ENCODE data around the gene C6orf47.
A peak's percentile ranks its signal among the peaks of the same experiment; 100 is the strongest.

Gene C6orf47

DNA sequence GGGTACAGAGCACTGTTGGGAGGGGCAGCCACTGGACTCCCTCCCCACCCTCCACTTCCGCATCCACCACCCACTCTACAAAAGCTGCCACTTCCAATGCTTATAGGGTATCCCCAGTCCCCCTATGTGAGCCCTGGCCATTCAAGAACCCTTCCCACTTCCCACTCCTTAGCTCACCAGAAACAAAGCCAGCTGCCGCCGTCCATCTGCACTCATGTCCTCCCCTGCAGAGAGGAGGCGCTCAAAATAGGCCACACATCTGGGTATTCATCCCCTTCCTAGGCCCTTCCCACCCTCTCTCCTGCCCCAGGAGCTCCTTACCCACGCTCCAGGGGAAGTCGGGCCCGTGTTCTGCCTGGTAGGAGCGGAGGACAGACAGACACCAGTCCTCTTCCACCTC is 26.7 kb upstream of the C6orf47 start:
- no peak for DNase-seq

DNA sequence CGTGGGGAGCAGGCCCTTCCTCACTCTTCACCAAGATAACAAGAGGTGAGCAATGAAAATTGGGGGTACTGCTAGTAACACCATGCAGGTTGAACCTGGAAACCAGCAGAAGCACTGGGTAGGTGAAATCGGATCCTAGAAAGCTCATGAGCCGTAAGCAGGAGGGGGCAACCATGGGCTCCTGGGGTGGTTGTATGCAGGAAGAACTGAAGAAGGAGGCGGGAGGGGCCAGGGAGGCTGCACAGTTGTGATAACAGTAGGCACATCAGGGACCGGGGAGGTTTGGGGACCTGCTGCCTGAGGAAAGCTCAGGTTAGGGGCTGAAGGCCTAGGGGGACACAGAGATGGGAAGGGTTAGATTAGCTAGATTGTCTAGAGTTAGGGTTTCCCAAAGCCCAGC is 25.9 kb upstream of the C6orf47 start:
- DNase-seq, result no peak

DNA sequence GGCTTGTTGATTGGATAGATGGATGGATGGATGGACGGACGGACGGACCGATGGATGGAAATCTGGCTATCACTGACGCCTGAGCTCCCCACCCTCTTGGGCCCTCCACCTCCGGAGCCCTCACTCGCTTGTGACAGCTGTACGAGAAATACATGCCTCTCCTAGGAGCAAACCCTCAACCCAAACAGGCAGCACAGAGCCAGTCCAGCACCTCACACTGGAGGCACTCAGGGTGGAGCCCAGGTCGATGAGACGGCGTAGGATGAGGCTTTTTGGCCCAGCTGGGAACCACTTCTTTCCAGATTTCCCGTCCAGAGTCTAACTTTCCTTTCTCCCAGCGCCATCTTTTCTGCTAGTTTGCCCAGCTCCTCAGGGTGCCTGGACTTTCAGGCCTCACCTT is 23.0 kb upstream of the C6orf47 start:
- DNase-seq, result no peak

DNA sequence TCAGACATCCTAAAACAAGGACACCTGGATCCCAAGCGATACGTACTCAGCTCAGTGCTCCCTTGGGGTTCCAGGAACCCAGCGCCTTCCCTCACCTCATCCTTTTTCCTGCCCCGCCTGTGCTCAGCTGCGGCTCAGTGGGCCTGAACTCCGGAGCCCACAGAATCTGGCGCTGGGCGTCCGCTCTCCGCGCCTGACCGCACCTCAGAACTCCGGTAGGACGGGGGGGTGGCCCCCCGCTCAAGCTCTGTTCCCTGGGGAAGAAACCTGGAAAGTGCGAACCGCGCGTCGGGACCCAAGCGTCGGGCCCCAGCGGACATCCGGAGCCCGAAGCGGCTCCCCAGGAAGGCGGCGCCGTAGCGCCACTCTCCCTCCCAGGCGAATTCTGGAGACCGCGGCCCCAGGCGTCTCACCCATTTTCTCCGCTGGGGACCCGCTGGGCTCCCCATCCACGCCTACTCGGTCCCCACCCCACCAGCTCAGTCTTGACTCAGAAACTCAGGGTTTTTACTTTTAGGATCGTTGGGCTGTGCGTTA is 20.6 kb upstream of the C6orf47 start:
- DNase-seq, result peak; percentile 68

DNA sequence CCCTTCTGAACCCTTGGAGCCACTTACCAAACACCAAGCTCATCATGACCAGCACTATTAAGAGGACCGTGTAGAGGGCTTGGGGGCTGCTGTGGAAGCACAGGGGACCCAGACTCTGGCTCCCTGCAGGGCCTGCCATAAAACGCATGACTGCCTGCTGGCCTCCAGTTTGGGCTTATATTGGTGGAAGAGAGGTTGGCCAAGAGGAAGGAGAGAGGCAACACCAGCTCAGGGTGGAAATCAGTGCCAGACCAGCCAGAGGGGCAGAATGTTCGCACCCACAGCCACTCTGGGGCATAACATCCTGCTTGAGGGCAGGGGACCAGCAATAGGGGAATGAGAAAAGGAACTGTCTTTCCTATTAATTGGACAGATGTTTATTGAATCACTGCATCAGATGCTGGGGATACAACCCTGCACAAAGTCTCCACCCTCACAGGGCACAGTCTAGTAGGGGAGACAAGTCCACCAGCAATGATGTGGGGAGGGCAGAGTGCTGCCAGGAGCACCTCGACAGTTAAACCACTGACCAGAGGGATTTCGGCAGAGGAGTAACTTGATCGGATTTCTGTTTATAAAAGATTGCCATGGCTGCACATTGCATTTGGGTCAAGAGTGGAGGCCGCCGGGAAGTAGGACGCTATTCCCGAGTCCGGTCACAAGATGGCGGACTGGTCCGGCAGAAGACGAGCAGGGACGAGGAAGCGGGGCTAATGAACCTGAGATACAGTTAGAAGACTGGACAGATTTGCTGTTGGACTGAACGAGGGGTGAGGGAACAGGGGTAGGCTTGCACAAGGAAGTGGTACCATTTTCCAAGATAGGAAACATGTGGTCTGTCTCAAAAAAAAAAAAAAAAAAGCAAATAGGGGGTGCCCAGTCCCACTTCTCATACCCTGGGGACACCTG is 19.9 kb upstream of the C6orf47 start, which contains the start of gene LY6G5C:
LY6G5C (minus strand) TSS at position 842 of the 909 bp plus-strand sequence; CDS start at position 148, 694 bp downstream.
- peak; percentile 95 for DNase-seq

DNA sequence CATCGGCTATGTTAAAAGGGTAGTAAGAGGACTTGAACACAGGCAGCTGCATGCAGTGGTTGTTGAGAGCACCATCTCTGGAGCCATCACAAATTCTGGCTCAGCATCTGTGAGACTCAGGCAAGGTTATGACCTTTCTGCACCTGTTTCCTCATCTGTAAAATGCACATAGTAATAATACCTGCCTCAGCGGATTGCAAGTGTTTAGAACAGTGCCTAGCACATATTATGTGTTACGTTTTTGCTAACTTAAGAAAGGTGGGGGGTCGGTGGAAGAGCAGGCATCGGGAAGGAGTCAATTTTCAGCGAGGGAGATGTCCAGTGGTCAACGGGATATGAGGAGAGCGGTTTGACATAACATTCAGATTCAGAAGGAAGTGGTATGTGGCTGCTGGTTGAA is 17.4 kb upstream of the C6orf47 start:
- DNase-seq, result no peak

DNA sequence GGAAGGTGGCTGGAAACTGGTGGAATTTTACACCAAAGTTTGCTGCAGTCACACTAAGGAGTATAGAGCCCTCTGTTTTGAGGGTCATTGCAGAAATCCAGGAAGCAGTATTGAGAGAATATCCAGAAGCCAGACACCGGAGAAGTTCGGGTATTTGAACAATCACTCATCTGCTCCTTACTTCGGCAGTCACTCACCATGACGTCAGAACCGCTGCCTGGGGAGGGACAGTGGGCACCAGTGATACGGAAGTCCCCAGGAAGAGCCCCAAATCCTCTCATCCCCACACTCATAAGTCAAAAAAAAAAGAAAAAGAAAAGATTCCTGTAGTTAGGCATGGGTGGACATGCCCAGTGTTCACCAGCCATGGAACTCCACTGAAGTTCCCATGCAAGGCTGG is 16.3 kb upstream of the C6orf47 start:
- DNase-seq, result no peak

DNA sequence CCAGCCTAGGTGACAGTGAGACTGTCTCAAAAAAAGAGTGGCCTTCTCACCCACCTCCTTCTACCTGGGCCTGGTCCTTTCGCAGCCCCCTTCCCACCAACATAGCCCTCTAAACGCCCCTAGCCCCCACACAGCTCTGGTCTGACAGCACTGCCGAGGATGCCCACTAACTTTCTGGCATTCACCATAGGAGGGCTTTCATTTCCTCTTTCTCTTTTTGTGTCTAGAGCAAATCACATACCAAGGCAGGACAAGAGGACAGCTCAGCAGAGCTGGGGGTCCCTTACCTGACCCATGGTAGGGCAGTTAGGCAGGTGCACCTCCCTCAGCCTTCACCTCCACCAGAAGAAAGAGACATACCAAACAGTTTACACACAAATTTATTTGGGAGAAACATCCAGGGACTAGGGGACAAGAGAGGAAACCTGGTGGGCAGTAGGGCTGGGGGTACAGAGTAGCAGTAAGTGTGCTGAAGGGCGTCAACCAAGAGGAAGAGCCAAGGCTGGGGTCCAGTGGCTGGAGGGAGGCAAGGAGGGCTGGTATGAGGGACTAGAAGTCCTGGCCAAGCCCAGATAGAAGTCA is 15.8 kb upstream of the C6orf47 start:
- no peak for DNase-seq

DNA sequence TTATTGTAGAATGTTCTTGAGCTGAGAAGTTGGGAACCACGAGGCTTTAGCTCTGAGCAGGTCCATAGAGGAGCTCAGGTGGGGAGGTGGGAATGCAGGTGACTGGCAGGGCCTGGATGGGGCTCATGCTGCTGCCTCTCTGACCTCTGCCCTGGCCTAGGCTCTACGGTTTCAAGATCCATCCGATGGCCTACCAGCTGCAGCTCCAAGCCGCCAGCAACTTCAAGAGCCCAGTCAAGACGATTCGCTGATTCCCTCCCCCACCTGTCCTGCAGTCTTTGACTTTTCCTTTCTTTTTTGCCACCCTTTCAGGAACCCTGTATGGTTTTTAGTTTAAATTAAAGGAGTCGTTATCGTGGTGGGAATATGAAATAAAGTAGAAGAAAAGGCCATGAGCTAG is 9.1 kb upstream of the C6orf47 start, which contains the start of gene LY6G5B:
LY6G5B (plus strand) TSS at position 301 of the 400 bp plus-strand sequence. CDS start 975 bp downstream, outside the sequence.
- DNase-seq, result no peak

DNA sequence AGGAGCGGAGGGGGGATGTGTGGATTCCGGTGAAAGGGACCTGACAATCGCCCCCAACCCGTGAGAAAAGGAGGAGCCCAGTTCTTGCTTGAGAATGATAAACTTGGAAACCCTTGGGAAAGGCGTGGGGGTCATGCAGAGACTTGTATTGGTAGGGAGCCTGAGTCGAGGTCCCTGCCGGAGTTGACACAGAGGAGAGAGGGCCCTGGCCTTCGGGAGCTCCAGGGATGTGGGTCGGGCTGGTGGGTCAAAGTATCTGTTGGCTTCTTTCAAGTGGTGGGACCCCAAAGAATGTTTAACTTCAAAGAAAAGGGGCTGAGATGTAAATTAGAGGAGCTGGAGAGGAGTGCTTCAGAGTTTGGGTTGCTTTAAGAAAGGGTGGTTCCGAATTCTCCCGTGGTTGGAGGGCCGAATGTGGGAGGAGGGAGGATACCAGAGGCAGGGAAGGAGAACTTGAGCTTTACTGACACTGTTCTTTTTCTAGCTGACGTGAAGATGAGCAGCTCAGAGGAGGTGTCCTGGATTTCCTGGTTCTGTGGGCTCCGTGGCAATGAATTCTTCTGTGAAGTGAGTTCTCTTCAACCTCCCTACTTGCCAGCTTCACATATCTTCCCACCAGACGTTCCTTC is 5.9 kb upstream of the C6orf47 start:
- DNase-seq, result no peak

DNA sequence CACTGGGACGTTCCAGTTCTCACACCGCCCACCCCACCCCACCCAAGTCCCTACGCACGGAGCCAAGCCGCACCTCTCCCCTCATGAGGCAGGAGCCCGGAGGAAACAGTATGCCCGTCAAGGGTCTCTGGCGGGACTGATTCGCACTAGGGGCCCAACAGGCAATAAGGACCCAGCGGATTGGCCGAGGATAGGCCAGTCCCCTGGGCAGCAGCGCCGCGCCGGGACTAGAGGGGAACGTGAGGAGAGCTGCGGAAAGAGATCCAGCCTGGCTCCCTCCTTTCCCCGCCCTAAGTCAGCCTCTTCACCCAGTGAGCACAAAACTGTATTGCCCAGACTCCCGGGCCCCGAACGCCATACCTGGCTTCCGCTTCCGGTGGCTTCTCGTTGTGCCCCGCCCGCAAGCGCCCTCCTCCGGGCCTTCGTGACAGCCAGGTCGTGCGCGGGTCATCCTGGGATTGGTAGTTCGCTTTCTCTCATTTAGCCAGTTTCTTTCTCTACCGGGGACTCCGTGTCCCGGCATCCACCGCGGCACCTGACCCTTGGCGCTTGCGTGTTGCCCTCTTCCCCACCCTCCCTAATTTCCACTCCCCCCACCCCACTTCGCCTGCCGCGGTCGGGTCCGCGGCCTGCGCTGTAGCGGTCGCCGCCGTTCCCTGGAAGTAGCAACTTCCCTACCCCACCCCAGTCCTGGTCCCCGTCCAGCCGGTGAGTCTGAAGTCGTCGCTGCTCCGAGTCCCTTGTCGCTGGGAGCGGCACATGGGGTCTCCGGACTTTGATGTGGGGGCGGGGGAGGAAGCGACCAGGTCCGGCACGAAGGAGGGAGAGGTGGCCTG is 5.1 kb upstream of the C6orf47 start, which contains the start of gene CSNK2B:
CSNK2B (plus strand) TSS at position 580 of the 836 bp plus-strand sequence. CDS start 752 bp downstream, outside the sequence.
- peak; percentile 99 for DNase-seq

DNA sequence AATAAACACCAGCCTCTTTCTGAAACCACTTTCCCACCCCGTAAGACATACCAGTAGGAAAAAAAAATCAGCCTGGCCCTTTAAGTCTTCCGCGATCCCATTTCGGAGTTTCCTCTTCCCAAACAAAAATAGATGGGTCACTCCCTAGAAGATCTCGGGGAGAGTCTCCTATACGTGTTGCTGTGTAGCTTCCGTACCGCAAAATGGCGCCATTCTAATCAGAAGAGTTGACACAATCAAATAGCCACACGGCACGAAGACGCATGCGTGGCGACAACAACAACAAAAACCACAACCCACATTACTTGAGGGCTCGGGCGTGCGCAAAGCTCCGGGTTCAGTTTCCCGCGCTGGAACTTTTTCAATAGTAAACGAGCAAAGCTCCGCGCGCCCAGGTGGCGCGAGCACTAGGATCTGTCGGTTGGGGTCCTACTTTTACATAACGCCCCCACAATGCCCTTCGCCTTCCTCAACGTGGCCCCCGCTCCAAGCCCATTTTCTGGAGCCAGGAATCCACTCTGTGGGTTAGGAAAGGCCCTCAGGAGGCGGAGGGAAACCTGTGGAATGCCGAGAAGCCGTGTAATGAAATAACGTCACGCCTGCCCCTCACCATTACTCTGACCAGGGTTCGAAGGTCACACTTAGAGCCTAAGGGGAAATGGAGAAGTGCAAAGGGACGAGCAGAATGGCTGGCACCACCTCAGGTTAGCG is 4.4 kb upstream of the C6orf47 start, which contains the start of gene GPANK1:
GPANK1 (minus strand) TSS at position 208 of the 711 bp plus-strand sequence. CDS start 519 bp downstream, outside the sequence.
- DNase-seq, result peak; percentile 91

DNA sequence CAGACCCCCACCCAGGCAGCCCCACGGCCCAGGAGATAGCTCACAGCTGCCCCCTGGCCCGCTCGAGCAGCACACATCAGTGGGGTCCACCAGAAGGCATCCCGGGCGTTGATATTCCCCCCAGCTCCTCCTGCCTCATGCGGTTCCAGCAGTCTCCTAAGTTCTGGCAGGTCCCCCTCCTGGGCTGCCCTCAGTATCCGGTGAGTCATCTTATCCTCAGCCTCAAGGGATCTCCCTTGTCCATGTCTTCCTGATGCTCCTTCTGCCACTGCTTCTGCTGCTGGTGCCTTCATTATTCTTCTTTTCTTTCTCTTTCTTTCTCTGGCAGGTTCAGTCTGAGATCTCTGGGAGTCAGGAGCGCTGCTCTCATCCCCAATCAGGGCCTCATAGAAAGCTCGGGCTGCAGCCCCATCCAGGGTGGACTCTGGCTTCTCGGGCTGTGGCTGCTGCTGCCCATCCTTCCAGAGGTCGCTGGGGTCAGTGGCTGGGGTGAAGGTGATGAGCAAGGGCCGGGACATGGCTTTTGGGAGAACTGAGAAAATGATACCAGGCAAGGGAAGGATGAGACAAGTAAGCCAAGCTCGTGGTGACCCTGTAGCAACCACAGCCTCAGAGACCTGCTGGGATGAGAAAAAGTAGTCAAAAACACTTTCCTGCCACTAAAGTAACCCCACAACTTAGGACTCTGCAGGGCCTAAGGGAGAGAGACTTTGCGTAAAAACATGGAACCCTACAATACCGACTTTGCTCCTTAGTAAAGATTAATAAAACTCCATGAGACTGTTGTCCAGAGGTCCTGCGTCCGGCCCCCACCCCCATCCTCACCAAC is 3.6 kb upstream of the C6orf47 start:
- DNase-seq, result no peak

DNA sequence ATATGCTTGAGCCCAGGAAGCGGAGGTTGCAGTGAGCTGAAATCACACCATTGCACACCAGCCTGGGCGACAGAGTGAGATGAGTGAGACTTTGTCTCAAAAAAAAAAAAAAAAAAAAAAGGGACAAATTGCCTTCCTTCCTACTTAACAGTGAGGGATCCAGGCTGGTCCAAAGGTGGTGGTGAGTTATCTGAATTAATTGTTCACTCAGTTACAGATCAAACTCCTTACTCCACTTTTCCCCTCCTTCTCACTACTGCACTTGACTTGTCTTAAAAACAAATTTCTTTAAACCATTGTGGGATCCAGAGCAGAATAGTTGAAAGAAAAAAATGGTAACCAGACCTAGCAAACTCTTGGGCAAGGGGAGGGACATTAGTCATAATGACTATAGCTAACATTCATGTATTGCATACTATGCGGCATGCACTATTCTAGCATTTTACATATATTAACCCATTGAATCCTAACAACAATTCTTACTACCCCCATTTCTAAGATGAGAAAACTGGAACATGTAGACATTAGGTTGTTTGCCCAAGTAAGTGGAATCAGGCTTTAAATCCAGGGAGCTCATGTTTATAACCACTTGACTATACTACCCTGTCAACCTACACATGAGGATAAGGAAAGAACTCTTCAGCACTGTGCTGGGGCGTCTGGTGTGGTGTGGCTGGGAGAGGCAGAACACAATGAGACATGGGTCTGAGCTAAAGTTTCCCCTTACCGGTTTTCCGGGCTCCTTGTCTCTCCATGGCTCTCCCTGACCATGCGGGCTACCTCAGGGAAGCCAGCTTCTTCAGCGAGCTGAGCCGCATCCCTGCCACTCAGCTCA is 2.8 kb upstream of the C6orf47 start:
- DNase-seq, result no peak

DNA sequence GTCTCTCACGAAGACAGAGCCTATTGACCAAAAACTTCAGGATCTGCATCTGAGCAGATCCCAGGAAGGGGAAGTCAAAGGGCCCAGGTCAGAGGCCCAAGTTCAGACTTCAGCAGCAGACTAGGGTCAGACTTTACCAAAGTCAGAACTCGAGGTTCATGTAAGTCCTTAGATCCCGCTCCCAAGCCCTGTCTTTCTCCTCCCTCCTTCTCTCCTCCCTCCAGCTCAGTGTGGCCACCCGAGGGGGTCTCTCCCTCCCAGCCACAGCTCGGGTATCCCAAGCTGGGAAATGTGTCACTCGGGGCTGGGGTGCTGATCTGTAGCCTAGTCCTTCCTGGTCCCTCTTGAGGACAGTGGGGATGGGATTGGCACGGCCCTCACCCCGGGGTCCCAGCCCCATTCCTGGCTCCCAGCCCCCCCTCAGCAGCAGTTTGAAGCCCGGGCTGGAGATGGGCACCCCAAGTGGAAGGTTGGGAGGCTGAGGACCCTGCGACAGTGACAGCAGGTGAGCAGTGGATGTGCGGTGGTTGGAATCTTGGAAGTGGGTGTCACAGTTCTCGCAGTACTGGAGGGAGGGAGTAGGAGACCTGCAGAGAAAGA is 1.6 kb upstream of the C6orf47 start:
- DNase-seq, result no peak

DNA sequence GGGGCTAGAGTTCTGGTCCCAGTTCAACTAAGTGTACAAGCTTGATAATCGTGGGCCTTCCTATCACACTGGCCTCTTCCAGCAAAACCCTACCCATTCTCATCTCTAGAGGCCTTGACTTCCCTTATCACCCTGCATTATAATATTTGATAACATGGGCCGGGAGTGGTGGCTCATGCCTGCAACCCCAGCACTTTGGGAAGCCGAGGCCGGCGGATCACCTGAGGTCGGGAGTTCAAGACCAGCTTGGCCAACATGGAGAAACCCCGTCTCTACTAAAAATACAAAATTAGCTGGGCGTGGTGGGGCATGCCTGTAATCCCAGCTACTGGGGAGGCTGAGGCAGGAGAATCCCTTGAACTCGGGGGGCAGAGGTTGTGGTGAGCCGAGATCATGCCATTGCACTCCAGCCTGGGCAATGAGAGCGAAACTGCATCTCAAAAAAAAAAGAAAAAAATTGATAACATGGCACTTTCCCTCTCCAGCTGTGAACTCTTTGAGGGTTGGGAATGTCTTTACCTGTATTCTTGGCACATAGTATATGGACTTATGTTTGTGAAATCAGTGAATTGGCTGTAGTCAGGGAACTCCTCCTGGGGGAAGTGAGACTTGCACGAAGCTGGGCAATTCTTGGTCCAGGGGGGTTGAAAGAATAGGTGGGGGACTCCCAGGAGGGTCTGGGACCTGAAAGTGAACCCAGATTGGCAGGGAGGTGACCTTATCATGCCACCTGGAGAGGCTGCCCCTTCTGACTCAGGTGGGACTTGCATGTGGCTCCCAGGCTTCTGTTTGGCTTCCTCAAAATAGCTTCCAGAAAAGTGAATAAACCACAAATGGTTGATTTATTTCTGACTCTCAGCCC is 915 bp upstream of the C6orf47 start:
- DNase-seq, result no peak

DNA sequence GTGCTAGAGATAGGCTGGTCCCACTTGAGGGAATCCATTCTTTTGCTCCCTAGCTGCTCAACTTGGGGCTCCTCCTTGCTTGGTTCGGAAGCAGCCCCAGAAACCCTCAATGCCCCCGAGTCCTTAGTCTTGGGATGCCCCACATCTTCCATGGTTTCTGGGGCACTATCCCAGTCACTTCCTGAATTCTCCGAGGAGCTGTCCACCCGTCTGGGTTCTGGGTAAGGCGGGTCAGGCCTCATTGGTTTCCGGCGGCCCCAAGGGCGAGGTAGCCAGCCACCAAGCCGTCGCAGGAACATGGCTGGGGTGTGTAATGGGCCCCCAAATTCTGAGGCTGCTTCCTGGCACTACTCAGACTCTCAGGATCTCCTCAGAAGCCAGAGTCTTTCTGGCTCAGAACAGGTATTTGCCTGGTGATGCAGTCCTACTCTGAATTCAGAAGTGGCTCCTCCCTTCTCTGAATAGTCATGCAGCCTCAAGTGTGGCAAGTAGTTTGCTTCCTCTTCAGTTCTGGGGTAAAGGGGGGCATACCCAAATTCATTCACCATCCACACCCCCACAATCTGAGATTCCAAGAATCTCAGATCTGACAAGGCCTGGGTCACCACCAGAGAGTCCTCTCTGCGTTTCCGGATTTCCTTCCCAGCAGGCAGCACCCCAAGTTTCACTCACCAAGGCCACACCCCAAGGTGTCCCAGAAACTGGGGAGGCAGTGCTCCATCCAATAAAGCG is 763 bp downstream of the C6orf47 start:
- DNase-seq, result no peak

Measured in NCI-H748 treated with DMSO at 0.1 percent for 48 hours (cell line).